Neural progenitor cell (in vitro differentiated cells): Measurements from ENCODE around the gene WDFY2. TPM values are rescaled to one million over a fixed set of nuclear protein-coding genes. Genes with fewer than 3 reads are reported as not detected.

Experiments
- DNase-seq: peaks from one replicate; pipeline ENCODE4 v3.0.0-alpha.2; 2016; ENCODE audit warnings: low spot score
- H2AFZ ChIP-seq: fragments of 200-600 bp; sonication (generic); replicated peaks from 2 replicates; pipeline ENCODE4 v1.6.1; 2016; ENCODE audit warnings: antibody characterized with exemption
- H3F3A ChIP-seq: fragments of 200-600 bp; sonication (generic); 2 replicates; pipeline ENCODE4 v1.6.1; 2016; ENCODE audit warnings: antibody characterized with exemption, low read depth
- H3K27ac ChIP-seq: fragments of 200-600 bp; sonication (generic); 2 replicates; pipeline ENCODE4 v1.5.1; 2016; ENCODE audit warnings: mild to moderate bottlenecking
- H3K27me3 ChIP-seq: fragments of 200-600 bp; sonication (generic); 2 replicates; pipeline ENCODE4 v1.6.1; 2016; ENCODE audit warnings: mild to moderate bottlenecking, moderate library complexity
- H3K36me3 ChIP-seq: fragments of 200-600 bp; sonication (generic); 2 replicates; pipeline ENCODE4 v1.5.1; 2016
- H3K4me1 ChIP-seq: fragments of 200-600 bp; sonication (generic); 2 replicates; pipeline ENCODE4 v1.6.1; 2016; ENCODE audit warnings: mixed run types
- H3K4me2 ChIP-seq: fragments of 200-600 bp; sonication (generic); 2 replicates; pipeline ENCODE4 v1.6.1; 2016
- H3K4me3 ChIP-seq: fragments of 200-600 bp; sonication (generic); 2 replicates; pipeline ENCODE4 v1.5.1; 2016
- H3K79me2 ChIP-seq: fragments of 200-600 bp; sonication (generic); 2 replicates; pipeline ENCODE4 v1.6.1; 2016; ENCODE audit warnings: low read depth
- H3K9ac ChIP-seq: fragments of 200-600 bp; sonication (generic); 2 replicates; pipeline ENCODE4 v1.6.1; 2016
- H3K9me3 ChIP-seq: fragments of 200-600 bp; sonication (generic); 2 replicates; pipeline ENCODE4 v1.5.1; 2016; ENCODE audit warnings: low read depth
- H4K20me1 ChIP-seq: fragments of 200-600 bp; sonication (generic); 2 replicates; pipeline ENCODE4 v1.6.1; 2016; ENCODE audit warnings: low read depth
- H3K27ac Mint-ChIP-seq: 3 replicates; pipeline ENCODE4 v1.8.0; 2021; ENCODE audit warnings: mixed read lengths
- H3K27me3 Mint-ChIP-seq: 2 replicates; pipeline ENCODE4 v1.8.0; 2022; ENCODE audit warnings: low read depth, mild to moderate bottlenecking, inconsistent platforms, moderate library complexity, mixed read lengths; ENCODE audit not compliant: insufficient read depth
- H3K36me3 Mint-ChIP-seq: 3 replicates; pipeline ENCODE4 v1.8.0; 2021; ENCODE audit warnings: mixed read lengths
- H3K4me1 Mint-ChIP-seq: 3 replicates; pipeline ENCODE4 v1.8.0; 2021; ENCODE audit warnings: mixed read lengths
- H3K4me3 Mint-ChIP-seq: 3 replicates; pipeline ENCODE4 v1.8.0; 2021; ENCODE audit warnings: mild to moderate bottlenecking, moderate library complexity, mixed read lengths
- H3K9me3 Mint-ChIP-seq: 3 replicates; pipeline ENCODE4 v1.8.0; 2020; ENCODE audit warnings: mixed read lengths
- EZH2 ChIP-seq: fragments of 200-600 bp; sonication (generic); IDR thresholded peaks from 2 replicates; pipeline ENCODE4 v1.6.1; 2017; ENCODE audit warnings: antibody characterized with exemption, mild to moderate bottlenecking, moderate library complexity
- EZH2phosphoT487 ChIP-seq: fragments of 200-600 bp; sonication (generic); IDR thresholded peaks from 2 replicates; pipeline ENCODE4 v1.6.1; 2017; ENCODE audit warnings: antibody characterized with exemption
- total RNA-seq: library from RNA; depleted of rRNA; stranded (reverse); fragments of >200 nt; gene quantifications from 2 replicates; pipeline ENCODE4 v1.2.3, GENCODE V29; 2015; ENCODE audit warnings: low replicate concordance
- TF ChIP-seq, protein P1 (sequence below): fragments of 200-600 bp; sonication (generic); IDR thresholded peaks from 2 replicates; pipeline ENCODE4 v1.5.1; 2017; ENCODE audit warnings: antibody characterized with exemption, mild to moderate bottlenecking

Gene WDFY2
- total RNA-seq, 1 donor from 2014 or later: 18.3 TPM

DNA sequence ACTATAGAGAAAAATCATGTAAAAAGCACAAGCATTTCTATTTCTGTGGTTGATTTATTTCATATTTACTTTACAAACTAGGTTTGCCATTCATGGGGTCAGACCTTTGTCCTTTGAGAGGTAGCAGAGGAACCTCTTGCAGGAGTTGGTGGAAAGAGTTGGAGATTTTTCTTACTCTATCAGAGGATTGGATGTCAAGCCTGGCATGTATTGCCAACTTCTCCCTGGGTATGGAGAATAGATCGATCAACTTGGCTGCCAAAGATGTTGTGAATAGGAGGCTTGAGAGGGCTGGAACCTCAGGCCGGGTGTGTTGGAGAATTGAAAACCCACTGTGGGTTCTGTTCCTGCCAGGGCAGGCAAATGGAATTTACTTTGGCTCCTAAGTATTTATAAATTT is 81.2 kb downstream of the WDFY2 start:
- H3F3A ChIP-seq: peaks cover 4% of the 10 kb centered on the region
- no peak overlapping the region for H3K4me3 ChIP-seq
- H3K27me3 Mint-ChIP-seq: no peaks in the 10 kb centered on the region
- H3K79me2 ChIP-seq: peaks cover 39% of the 10 kb centered on the region
- no peak overlapping the region for H3K4me2 ChIP-seq
- TF ChIP-seq EZH2phosphoT487 (no peak), EZH2 (no peak)
- TF ChIP-seq, protein P1, sequence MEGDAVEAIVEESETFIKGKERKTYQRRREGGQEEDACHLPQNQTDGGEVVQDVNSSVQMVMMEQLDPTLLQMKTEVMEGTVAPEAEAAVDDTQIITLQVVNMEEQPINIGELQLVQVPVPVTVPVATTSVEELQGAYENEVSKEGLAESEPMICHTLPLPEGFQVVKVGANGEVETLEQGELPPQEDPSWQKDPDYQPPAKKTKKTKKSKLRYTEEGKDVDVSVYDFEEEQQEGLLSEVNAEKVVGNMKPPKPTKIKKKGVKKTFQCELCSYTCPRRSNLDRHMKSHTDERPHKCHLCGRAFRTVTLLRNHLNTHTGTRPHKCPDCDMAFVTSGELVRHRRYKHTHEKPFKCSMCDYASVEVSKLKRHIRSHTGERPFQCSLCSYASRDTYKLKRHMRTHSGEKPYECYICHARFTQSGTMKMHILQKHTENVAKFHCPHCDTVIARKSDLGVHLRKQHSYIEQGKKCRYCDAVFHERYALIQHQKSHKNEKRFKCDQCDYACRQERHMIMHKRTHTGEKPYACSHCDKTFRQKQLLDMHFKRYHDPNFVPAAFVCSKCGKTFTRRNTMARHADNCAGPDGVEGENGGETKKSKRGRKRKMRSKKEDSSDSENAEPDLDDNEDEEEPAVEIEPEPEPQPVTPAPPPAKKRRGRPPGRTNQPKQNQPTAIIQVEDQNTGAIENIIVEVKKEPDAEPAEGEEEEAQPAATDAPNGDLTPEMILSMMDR: no peak
- H3K27ac ChIP-seq: no peak overlapping the region
- H2AFZ ChIP-seq: no peak overlapping the region
- H3K9me3 ChIP-seq: no peaks in the 10 kb centered on the region
- peaks cover 6% of the 10 kb centered on the region for H3K9me3 Mint-ChIP-seq
- peaks cover 27% of the 10 kb centered on the region for H3K36me3 Mint-ChIP-seq
- no peak for DNase-seq
- no peak overlapping the region for H3K27ac Mint-ChIP-seq
- peaks cover 10% of the 10 kb centered on the region for H3K4me1 Mint-ChIP-seq
- no peak overlapping the region for H3K4me3 Mint-ChIP-seq
- peaks cover 12% of the 10 kb centered on the region for H3K4me1 ChIP-seq
- H3K27me3 ChIP-seq: no peaks in the 10 kb centered on the region
- peaks cover 8% of the 10 kb centered on the region for H4K20me1 ChIP-seq
- no peak overlapping the region for H3K9ac ChIP-seq
- peaks cover 8% of the 10 kb centered on the region for H3K36me3 ChIP-seq

DNA sequence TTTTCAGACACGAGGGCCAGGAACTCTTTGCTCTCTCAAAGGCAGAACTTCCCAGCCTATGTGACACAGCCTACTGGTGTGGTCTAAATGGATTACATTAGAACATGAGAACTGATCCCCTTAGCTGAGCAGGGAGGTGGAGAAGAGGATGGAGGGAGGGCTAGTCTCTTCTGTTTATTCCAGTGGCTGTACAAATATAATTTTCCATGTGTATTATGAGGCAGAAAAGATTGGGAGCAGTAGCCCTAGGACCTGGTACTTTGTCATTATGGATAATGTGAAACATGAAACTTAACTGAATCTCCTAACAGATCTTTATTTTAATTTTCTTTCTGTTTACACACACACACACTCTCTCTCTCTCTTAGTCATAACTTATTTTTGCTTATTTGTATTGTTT is 82.1 kb downstream of the WDFY2 start:
- Histone ChIP-seq H3K79me2 (peaks cover 49% of the 10 kb centered on the region), H3F3A (peaks cover 4% of the 10 kb centered on the region), H3K9me3 (no peaks in the 10 kb centered on the region), H4K20me1 (peaks cover 8% of the 10 kb centered on the region), H3K27ac (no peak overlapping the region), H3K4me1 (peaks cover 12% of the 10 kb centered on the region), H3K36me3 (peaks cover 8% of the 10 kb centered on the region), H3K27me3 (no peaks in the 10 kb centered on the region), H3K4me3 (no peak overlapping the region), H3K9ac (no peak overlapping the region), H2AFZ (no peak overlapping the region), H3K4me2 (no peak overlapping the region)
- Mint-ChIP-seq H3K9me3 (peaks cover 15% of the 10 kb centered on the region), H3K36me3 (peaks cover 30% of the 10 kb centered on the region), H3K4me3 (no peak overlapping the region), H3K27me3 (no peaks in the 10 kb centered on the region), H3K27ac (no peak overlapping the region), H3K4me1 (peaks cover 10% of the 10 kb centered on the region)
- no peak for DNase-seq
- TF ChIP-seq, protein P1: no peak
- TF ChIP-seq EZH2phosphoT487 (no peak), EZH2 (no peak)

DNA sequence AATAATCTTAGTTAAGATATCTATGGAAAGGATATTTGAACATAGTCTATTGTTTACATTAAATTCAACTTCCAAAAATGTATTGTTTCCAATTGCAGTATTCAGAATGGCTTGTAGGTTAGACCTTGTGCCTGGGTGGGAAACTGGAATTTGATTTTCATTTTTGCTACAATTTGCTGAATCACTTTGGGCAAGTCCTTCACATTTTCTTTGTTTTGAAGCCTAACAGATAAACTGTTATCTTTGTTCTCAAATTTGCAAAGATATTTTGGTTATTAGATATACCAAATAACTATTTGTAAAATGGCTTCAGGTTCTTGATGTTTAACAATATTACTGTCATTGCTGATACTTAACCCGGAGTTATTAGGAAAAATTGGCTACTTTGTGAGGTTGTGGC is 82.6 kb downstream of the WDFY2 start:
- H3K4me3 Mint-ChIP-seq: no peak overlapping the region
- no peak overlapping the region for H3K27ac Mint-ChIP-seq

More for the DNA sequence above, 82.6 kb downstream of the WDFY2 start:
- peaks cover 50% of the 10 kb centered on the region for H3K79me2 ChIP-seq
- Mint-ChIP-seq H3K27me3 (no peaks in the 10 kb centered on the region), H3K36me3 (peaks cover 32% of the 10 kb centered on the region), H3K4me1 (peaks cover 10% of the 10 kb centered on the region), H3K9me3 (peaks cover 16% of the 10 kb centered on the region)
- H3K9me3 ChIP-seq: no peaks in the 10 kb centered on the region
- H3K4me2 ChIP-seq: no peak overlapping the region
- no peaks in the 10 kb centered on the region for H3K27me3 ChIP-seq
- no peak overlapping the region for H2AFZ ChIP-seq
- no peak overlapping the region for H3K9ac ChIP-seq
- peaks cover 8% of the 10 kb centered on the region for H4K20me1 ChIP-seq
- TF ChIP-seq, protein P1: no peak
- no peak for TF ChIP-seq EZH2
- TF ChIP-seq EZH2phosphoT487: no peak
- no peak for DNase-seq
- peaks cover 8% of the 10 kb centered on the region for H3K36me3 ChIP-seq
- H3F3A ChIP-seq: peaks cover 4% of the 10 kb centered on the region
- no peak overlapping the region for H3K27ac ChIP-seq
- no peak overlapping the region for H3K4me3 ChIP-seq
- H3K4me1 ChIP-seq: peaks cover 12% of the 10 kb centered on the region
